ENCODE results near the gene PLXNA1.

Gene PLXNA1

GRCh38 chr3:126982471-126983175 is at the start of gene PLXNA1:
TSS of gene PLXNA1 (plus strand) at chr3:126983115. CDS start at chr3:126988594, 5,479 bp downstream.
- peak; percentile 89 for DNase-seq

GRCh38 chr3:126934031-126934531 is 48.8 kb upstream of the PLXNA1 start:
- DNase-seq = no peak

- DNase-seq = no peak
These were observed 47.9 kb upstream of the PLXNA1 start for GRCh38 chr3:126934991-126935390.

- no peak for DNase-seq
These were observed 47.0 kb upstream of the PLXNA1 start for GRCh38 chr3:126935756-126936509.

DNA sequence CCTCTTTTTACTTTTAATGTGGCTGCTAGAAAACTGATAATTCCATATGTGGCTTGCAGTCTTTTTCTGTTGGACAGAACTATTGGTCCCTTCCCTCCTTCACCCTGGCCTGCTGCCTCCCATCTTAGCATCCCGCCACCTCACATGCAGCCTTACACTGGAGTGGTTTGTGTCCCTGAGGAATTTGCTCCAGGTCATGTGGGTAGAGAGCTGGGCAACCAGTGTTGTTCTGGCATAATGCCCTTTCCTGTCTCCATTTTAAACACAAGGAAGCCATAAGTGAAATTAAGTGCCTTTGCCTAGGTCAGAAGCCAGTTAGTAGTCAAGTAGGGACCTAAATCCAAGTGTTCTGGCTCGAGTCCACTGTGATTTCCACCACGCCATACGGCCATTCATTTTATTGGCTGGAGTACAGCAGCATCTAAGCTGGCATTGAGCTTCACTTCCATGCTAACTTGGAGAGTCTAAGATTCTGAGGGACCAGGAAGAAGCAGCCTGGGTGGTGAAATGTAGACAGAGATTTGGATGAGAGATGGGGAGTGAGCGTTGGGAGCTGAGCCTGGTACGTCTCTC is 46.0 kb upstream of the PLXNA1 start:
- no peak for DNase-seq

DNA sequence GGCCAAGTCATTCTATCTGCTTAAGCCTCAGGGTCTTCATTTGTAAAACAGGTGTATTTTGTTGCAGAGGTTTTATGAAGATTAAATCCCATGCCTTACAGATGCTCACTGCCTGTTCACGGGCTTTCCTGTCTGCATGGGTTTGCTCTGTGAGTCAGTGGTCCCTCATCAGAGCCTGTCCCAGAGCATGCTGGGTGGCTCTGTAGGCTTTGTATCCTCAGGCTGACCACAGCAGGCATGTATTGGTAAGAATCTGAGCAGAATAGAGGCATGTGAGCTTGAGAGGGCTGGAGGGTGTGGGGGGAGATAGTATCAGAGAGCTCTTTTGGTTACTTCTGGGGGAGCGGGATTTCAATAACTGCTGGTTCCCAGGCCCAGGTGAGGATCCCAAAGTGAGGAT is 45.4 kb upstream of the PLXNA1 start:
- no peak for DNase-seq

DNA sequence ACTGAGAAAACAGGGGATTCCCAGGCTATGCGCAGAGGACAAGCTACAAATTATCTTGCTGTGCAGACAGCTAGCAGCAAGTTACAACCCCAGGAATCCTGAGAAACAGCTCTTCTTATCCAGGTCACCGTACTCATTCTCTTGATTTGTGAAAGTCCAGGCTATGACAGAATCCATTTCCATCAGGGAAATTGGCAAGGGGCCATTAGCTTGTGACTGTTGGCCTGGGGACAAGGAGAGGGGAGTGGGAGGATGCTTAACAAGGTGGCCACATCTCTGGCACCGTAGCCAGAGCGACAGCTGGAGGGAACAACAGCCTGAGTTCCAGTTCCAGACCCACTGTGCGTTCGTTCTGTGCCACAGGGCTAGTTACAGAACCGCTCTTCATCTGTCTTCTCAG is 44.9 kb upstream of the PLXNA1 start:
- DNase-seq = no peak

DNA sequence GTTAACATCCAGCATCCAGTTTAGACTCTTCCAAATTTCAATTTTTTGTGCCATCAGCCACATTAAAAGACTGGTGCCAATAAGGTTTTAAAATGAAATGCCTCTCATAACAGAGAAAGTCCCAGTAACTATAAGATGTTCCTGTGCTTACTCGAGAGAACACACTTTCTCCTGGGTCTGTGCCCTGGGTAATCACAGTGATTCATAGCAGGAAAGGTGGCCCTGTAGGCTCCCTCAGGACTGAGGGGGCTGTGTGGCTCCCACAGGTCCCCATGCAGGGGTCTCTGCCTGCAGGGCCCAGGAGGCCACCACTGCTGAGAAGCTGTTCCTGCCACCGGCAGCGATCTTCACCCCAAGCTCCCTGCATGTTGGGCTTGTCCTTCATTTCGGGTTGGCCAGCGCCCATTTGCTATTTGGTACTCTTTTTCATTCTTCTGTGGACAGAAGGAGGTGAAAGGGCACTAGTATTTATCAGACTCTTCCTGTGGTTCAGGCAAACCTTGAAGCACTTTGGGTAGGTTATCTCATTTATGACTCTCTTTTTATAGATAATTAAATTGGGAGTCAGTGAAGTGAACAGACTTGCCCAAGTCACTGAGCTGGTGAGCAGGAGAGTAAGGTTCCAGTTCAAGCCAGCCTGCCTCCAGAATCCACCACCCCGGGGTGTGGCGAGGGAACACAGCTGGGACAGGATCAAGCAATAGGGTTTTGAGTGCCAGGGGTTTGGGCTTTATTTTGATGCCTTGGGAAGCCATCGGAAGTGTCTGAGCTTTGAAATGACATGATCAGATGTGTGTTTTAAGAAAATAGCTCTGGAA is 44.2 kb upstream of the PLXNA1 start:
- DNase-seq = no peak

DNA sequence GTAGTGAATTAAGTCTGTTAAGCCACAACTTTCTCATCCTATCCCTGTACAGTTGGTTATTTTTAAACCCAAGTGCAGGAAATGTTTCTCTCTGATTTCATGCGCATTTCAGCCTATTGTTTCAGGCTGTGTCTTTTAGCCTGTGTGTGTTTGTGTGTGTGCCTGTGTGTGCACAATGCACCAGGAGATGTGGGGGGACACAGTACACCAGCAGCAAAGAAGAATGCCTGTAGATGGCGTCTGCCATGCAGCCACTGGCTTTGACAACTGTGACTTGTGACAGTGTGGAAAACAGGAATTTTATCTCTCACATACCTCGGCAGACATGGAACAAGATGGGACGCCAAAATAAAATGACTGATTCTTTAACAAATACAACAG is 43.6 kb upstream of the PLXNA1 start:
- no peak for DNase-seq

GRCh38 chr3:126939733-126940132 is 43.2 kb upstream of the PLXNA1 start:
- DNase-seq = no peak

DNA sequence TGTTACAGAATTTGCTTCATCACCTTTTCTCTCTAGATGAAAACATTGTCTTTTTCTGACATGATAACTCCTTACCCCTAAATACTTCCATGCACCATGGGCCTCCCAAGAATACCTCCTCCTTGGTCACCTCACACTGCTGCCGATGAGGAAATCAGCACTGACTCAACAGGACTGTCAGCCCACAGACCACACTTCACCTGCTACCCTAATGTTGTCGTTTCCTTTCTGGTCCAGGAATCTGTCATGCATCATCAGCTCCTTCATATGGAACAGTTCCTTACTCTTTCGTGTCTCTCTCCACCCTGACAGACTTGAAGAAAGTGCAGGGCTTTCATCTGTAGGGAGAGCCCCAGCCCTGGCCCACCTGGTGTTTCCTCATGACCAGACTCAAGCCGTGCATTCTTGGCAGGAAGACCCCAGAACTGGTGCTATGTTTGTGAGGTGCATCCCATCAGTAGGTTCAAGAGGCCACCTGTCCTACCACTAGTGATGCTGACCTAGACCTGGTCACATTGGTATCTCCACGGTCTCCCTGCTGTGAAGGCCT is 41.1 kb upstream of the PLXNA1 start:
- DNase-seq = peak; percentile 13

GRCh38 chr3:126944089-126944965 is 38.6 kb upstream of the PLXNA1 start:
- DNase-seq = no peak

DNA sequence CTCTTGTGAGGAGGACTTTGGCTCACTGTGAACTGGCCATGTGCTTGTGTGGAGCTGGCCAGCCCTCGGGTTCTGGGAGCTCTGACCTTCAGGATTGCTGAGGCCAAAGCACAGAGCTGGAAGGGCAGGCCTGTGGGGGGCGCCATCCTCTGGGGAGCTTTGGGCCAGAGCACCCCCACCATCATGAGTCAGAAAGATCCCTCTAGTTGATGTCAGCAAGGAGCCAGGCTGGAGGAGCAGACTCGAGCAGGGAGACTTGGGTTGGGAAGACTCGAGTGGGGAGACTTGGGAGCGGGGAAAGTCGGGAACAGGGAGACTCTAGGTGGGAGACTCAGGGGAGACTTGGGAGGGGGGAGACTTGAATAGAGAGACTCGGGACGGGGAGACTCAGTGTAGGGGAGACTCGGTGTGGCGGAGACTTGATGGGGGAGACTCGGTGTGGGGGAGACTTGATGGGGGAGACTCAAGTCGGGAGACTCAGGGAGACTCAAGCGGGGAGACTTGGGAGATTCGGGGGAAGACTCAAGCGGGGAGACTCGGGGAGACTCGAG is 37.7 kb upstream of the PLXNA1 start:
- DNase-seq = no peak

DNA sequence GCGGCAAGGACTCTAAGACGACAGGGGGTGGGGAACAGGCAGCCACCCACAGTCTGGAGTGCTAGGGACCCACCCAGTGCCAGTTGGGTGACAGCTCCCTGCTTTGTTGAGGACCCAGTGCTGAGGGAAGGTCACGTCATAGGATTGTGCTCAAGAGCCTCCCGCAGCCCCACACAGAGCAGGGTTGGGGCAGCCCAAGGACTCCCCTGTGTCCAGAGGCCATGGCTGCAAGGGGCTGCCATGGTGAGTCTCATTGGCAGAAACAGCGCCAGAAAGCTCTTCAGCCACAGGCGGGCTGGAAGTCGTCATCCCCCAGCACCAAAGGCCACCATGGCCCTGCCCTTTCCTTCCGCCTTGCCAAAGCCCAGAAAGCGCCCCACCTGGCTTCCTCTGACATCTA is 37.0 kb upstream of the PLXNA1 start:
- no peak for DNase-seq

- no peak for DNase-seq
These were observed 36.5 kb upstream of the PLXNA1 start for GRCh38 chr3:126946405-126946804.

- DNase-seq = no peak
These were observed 35.5 kb upstream of the PLXNA1 start for GRCh38 chr3:126947429-126947828.

GRCh38 chr3:126948980-126949535 is 33.9 kb upstream of the PLXNA1 start:
- no peak for DNase-seq

DNA sequence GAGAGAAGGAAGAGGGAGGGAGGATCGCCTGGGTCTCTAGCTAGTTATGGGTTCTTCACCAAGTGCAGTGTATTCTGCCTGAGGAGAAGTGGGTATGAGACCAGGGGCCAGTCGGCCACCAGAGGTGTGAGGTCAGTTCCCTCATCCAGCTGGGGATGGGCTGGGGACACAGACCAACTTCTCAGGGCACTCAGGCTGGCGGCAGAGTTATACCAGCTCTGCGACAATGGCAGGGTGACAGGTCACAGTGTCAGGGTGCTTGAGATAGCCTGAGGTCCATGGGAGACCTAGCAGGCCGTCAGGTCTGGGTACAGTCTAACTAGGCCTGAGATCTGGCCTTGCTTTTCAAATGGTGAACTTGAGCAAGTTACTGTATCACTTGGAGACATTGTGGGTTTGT is 31.4 kb upstream of the PLXNA1 start:
- no peak for DNase-seq

DNA sequence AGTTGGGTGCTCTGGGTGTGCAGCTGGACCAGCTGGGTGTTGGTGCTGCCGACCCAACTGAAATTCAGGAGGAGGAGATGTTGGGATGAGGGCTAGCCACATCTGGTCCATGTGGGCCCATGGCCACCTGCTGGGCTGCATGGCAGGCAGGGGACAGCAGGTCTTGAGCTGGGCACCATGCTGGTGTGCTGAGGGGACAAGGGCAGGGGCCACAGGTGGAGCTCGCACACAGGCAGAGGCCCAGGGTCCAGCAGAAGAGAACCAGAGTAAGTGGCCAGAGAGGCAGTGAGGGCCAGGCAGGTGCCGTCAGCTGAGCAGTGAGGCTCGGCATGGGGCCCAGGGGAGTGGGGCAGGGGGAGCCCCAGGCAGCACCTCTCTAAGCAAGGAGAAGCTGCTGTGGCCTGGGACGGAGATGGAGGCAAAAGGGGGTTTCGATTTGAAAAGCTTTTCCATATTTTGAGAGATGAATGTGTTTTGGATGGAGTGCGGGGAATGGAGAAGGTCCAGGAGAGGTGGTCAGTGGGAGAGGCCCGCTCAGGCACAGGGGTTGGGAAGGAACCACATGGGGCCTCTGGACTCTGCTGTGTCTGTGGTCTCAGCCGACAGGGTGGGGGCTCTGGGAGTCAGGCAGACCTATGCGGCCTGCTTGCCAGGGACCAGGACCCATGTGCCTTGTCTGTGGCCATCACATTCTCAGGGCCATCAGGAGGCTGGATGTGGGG is 30.5 kb upstream of the PLXNA1 start:
- no peak for DNase-seq

GRCh38 chr3:126952983-126953660 is 29.8 kb upstream of the PLXNA1 start:
- DNase-seq = no peak
